Lower leg skin (tissue), 3 donors: ENCODE results near the gene CFAP58.

ENCODE experiments used
- CTCF ChIP-seq, 3 donors: fragments of 450-650 bp; IDR thresholded peaks; one replicate each; pipeline ENCODE4 v1.5.1; 2016; ENCODE audit warnings: antibody characterized with exemption in 3 of 3, mild to moderate bottlenecking in 3 of 3, moderate library complexity in 2 of 3
- POLR2A ChIP-seq, 2 donors: fragments of 450-650 bp; IDR thresholded peaks; one replicate each; pipeline ENCODE4 v1.6.1; 2016 to 2017; ENCODE audit warnings: antibody characterized with exemption in 2 of 2, mild to moderate bottlenecking in 1 of 2, moderate library complexity in 1 of 2

GRCh38 chr10:104371753-104372152, 18.1 kb downstream of the CFAP58 start:
- no peak for TF ChIP-seq CTCF (IDR thresholded peaks at IDR 0.05)
- TF ChIP-seq POLR2A (IDR thresholded peaks at IDR 0.05): no peak
